GM12874 (cell line): ENCODE data around the gene SLITRK2.

Source experiments
- CTCF ChIP-seq: IDR thresholded peaks from 2 replicates; pipeline ENCODE4 v1.5.1; 2011; ENCODE audit warnings: low read depth, mild to moderate bottlenecking, control low read depth, low read length, moderate library complexity; ENCODE audit not compliant: insufficient read depth

SLITRK2 gene

GRCh38 chrX:145818186-145819113 lies 821 bp downstream of the SLITRK2 start:
- TF ChIP-seq CTCF, result no peak

GRCh38 chrX:145820825-145821224 lies 3.2 kb downstream of the SLITRK2 start:
- no peak for TF ChIP-seq CTCF

GRCh38 chrX:145821291-145821897 lies 3.8 kb downstream of the SLITRK2 start:
- no peak for TF ChIP-seq CTCF

- TF ChIP-seq CTCF, result no peak
Measured at GRCh38 chrX:145821898-145822571, 4.4 kb downstream of the SLITRK2 start.

GRCh38 chrX:145823132-145823531 lies 5.5 kb downstream of the SLITRK2 start:
- TF ChIP-seq CTCF, result no peak

GRCh38 chrX:145825896-145826295 lies 8.3 kb downstream of the SLITRK2 start:
- no peak for TF ChIP-seq CTCF

- no peak for TF ChIP-seq CTCF
Measured at GRCh38 chrX:145826466-145826865, 8.8 kb downstream of the SLITRK2 start.
